KMS-11 (cell line): Measurements from ENCODE around the gene PYCR2.

Experiments
- H2AFZ ChIP-seq: fragments of 200-600 bp; sonication (generic); 2 replicates; pipeline ENCODE4 v1.6.1; 2016; ENCODE audit warnings: antibody characterized with exemption, mixed run types, low read depth
- H3K27ac ChIP-seq: fragments of 200-600 bp; sonication (generic); 2 replicates; pipeline ENCODE4 v1.6.1; 2016; ENCODE audit warnings: mild to moderate bottlenecking, mixed run types
- H3K27me3 ChIP-seq: fragments of 200-600 bp; sonication (generic); 2 replicates; pipeline ENCODE4 v1.6.1; 2017; ENCODE audit warnings: mild to moderate bottlenecking, low read depth, mixed run types, moderate library complexity; ENCODE audit not compliant: insufficient read depth
- H3K36me3 ChIP-seq: fragments of 200-600 bp; sonication (generic); 2 replicates; pipeline ENCODE4 v1.6.1; 2017; ENCODE audit warnings: mild to moderate bottlenecking, mixed run types; ENCODE audit not compliant: insufficient read depth
- H3K4me1 ChIP-seq: fragments of 200-600 bp; sonication (generic); 2 replicates; pipeline ENCODE4 v1.6.1; 2016; ENCODE audit warnings: mild to moderate bottlenecking, low read depth, mixed run types; ENCODE audit not compliant: poor library complexity, severe bottlenecking
- H3K4me2 ChIP-seq: fragments of 200-600 bp; sonication (generic); 2 replicates; pipeline ENCODE4 v1.7.0; 2016; ENCODE audit warnings: mild to moderate bottlenecking, mixed run types
- H3K4me3 ChIP-seq: fragments of 200-600 bp; sonication (generic); IDR thresholded peaks from 2 replicates; pipeline ENCODE4 v1.6.1; 2017; ENCODE audit warnings: low read depth, low read length, mixed read lengths; ENCODE audit not compliant: insufficient read depth
- H3K79me2 ChIP-seq: fragments of 200-600 bp; sonication (generic); 2 replicates; pipeline ENCODE4 v1.6.1; 2016; ENCODE audit warnings: low read depth, mixed run types; ENCODE audit not compliant: insufficient read depth
- H3K9ac ChIP-seq: fragments of 200-600 bp; sonication (generic); 2 replicates; pipeline ENCODE4 v1.6.1; 2016; ENCODE audit warnings: mild to moderate bottlenecking, mixed run types
- H4K20me1 ChIP-seq: fragments of 200-600 bp; sonication (generic); 2 replicates; pipeline ENCODE4 v1.6.1; 2016; ENCODE audit warnings: mild to moderate bottlenecking, mixed run types; ENCODE audit not compliant: insufficient read depth
- CTCF ChIP-seq: fragments of 200-600 bp; sonication (generic); conservative IDR thresholded peaks from 2 replicates; pipeline ENCODE4 v1.6.1; 2017; ENCODE audit warnings: low read depth, mild to moderate bottlenecking, antibody characterized with exemption, low read length, moderate library complexity, mixed read lengths

Gene PYCR2

GRCh38 chr1:225903623-225904022 is 20.4 kb downstream of the PYCR2 start:
- Histone ChIP-seq H3K4me1 (peaks cover 5% of the 10 kb centered on the region), H3K27ac (no peak overlapping the region), H4K20me1 (no peaks in the 10 kb centered on the region), H3K4me2 (no peak overlapping the region), H3K9ac (no peak overlapping the region), H3K79me2 (no peaks in the 10 kb centered on the region), H3K27me3 (no peaks in the 10 kb centered on the region), H3K4me3 (no peak overlapping the region), H2AFZ (no peak overlapping the region), H3K36me3 (no peaks in the 10 kb centered on the region)
- TF ChIP-seq CTCF, result no peak

DNA sequence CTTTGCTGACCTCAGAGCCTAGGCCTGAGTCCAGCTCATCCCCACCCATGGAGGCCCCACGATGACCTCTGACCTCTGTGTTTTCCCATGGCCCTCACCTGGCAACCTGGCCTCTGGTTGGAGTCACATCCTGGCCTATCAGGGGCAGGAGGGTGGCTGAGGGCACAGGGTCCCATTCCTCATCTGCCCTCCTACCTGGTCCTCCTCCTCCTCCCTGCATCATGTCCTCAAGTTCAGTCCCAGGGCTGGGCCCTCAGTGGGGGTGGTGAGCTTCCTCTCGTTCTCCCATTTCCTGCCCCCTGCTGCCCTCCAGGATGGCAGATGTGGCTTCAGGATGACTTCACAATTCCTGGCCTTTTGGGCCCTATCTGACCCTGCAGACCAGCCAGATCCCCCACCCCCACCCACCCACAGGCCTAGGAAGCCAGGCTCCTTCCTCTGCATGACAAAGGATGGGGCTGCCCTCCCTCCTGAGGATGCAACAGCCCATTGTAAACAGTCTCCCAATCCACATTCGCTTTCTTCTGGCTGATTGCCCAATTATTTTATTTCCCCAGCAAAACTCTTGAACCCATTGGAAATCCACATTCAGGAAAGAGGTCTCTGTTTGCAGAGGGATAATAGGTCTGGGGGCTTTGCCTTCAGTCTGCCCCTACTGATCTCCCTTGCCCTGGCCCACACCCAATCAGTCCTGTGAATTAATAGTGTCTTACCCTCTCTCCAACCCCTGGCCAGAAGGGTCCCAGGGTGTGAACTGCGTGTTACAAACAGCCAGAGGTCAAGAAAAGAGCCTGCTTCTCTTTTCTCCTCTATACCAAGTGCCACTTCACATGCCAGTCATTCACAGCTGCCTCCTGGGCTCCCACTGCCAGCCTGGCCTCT is 24.8 kb downstream of the PYCR2 start:
- Histone ChIP-seq H3K9ac (no peak overlapping the region), H2AFZ (no peak overlapping the region), H3K4me3 (no peak overlapping the region), H3K27ac (no peak overlapping the region), H3K4me2 (no peak overlapping the region), H3K27me3 (no peaks in the 10 kb centered on the region), H3K4me1 (peaks cover 42% of the 10 kb centered on the region), H3K36me3 (no peaks in the 10 kb centered on the region), H3K79me2 (no peaks in the 10 kb centered on the region), H4K20me1 (no peaks in the 10 kb centered on the region)
- TF ChIP-seq CTCF, result no peak

DNA sequence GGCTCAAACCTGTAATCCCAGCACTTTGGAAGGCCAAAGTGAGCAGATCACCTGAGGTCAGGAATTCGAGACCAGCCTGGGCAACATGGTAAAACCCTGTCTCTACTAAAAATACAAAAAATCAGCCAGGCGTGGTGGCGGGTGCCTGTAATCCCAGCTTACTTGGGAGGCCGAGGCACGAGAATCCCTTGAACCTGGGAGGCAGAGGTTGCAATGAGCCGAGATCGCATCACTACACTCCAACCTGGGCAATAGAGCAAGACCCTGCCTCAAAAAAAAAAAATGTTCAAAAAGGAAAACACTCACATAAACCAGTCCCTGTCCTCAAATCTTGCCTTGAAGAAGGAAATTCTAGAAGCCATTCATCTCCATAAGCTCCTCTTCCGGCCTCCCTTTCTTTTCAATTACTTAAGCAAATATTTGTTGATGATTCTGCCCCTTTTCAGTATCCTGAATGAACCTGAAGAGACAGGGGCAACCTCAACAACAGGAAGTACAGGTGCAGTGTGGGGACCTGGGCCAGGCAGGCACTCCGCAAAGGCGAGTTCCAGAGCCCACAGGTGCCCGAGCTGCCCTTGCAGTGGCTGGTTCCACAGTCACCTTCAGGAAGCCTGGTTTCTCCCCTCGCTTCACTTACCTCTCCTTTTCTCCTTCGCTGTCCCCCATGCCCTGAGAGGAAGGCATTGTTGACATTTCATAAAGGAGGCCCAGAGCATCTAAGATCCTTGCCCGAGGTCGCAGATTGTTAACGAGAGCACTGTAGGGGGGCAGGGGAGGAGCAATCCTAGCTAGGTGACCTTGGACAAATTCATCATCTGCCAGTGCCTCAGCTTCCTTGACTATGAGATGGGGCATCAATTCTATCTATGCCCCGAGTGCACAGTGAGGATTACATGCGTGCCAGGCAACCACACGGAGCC is 26.2 kb downstream of the PYCR2 start:
- Histone ChIP-seq H3K27me3 (no peaks in the 10 kb centered on the region), H3K4me3 (no peak overlapping the region), H3K4me2 (peak overlapping the region; percentile 87), H3K79me2 (no peaks in the 10 kb centered on the region), H2AFZ (peak overlapping the region; percentile 22; the same call in 1 of the 2 replicates), H4K20me1 (no peaks in the 10 kb centered on the region), H3K27ac (peak overlapping the region; percentile 39; the same call in 1 of the 2 replicates), H3K4me1 (peaks cover 44% of the 10 kb centered on the region), H3K9ac (no peak overlapping the region), H3K36me3 (no peaks in the 10 kb centered on the region)
- no peak for TF ChIP-seq CTCF

DNA sequence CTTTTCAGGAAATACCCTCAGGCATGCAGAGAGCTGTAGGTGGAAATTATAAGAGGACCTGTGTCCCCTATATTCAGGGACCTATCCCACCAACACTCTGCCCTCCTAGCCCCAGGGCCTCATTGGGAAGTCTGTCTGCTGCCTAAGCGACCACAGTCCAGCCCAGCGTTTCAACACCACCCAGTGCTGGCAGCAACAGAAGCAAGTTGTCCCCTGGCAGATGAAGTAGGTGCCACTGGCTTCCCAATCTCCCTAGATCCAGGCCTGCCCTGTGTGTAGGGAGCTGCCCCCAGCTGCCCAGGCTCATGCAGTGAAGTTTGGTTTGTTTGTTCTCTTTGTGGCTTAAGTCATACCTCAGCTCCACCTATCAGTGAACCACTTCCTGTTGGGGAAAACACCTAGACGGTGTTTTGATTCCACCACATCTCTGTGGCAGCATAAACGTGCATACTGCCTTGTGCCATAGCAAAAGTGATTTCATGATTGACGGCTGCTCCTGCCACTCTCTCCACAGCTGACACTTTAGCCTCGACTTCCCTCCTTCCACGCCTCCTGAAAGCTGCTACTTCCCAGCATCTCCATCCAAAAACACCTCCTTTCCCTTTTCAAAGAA is 27.0 kb downstream of the PYCR2 start:
- Histone ChIP-seq H4K20me1 (no peaks in the 10 kb centered on the region), H2AFZ (peak overlapping the region; percentile 22; the same call in 1 of the 2 replicates), H3K4me1 (peaks cover 44% of the 10 kb centered on the region), H3K4me3 (peak overlapping the region; percentile 13), H3K36me3 (no peaks in the 10 kb centered on the region), H3K9ac (peak overlapping the region; percentile 5; the same call in 1 of the 2 replicates), H3K79me2 (no peaks in the 10 kb centered on the region), H3K27ac (peak overlapping the region; percentile 39; the same call in 1 of the 2 replicates), H3K27me3 (no peaks in the 10 kb centered on the region), H3K4me2 (peak overlapping the region; percentile 87)
- no peak for TF ChIP-seq CTCF
